GM12873 (cell line): ENCODE measurements around the gene ARHGAP45.

ENCODE experiments used
- TF ChIP-seq, protein P1 (sequence below): IDR thresholded peaks from 2 replicates; pipeline ENCODE4 v1.5.1; 2012; ENCODE audit warnings: low read depth, mild to moderate bottlenecking, moderate library complexity, low read length, control low read depth; ENCODE audit not compliant: insufficient read depth; ENCODE audit errors: missing control alignments

ARHGAP45 gene

DNA sequence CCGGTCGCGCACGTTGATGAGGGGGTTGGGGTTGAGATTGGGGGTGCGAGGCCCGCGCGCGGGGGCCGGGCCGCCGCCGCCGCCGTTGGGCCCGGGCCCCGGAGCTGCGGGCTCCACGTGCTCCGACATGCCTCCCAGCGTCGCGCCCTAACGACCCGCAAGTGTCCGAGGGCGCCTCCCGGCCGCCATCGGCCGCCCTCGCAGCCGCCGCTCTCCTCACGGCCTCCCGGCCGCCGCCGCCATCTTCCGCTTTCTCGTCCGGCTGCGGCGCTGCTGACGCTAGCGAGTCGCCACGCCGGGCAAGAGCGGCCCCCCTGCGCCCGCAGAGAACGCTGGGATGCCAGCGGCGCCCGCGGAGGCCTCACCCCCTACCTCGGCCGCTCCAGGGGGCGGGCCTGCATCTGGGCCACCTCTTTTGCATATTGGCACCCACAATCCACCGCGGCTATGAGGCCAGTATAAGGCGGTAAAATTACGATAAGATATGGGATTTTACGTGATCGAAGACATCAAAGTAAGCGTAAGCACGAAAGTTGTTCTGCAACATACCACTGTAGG lies 46.0 kb upstream of the ARHGAP45 start, which contains the start of gene TMEM259:
TMEM259 (minus strand) TSS at position 256 of the 558 bp plus-strand sequence; CDS start at position 129, 127 bp downstream.
- TF ChIP-seq, protein P1, sequence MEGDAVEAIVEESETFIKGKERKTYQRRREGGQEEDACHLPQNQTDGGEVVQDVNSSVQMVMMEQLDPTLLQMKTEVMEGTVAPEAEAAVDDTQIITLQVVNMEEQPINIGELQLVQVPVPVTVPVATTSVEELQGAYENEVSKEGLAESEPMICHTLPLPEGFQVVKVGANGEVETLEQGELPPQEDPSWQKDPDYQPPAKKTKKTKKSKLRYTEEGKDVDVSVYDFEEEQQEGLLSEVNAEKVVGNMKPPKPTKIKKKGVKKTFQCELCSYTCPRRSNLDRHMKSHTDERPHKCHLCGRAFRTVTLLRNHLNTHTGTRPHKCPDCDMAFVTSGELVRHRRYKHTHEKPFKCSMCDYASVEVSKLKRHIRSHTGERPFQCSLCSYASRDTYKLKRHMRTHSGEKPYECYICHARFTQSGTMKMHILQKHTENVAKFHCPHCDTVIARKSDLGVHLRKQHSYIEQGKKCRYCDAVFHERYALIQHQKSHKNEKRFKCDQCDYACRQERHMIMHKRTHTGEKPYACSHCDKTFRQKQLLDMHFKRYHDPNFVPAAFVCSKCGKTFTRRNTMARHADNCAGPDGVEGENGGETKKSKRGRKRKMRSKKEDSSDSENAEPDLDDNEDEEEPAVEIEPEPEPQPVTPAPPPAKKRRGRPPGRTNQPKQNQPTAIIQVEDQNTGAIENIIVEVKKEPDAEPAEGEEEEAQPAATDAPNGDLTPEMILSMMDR = no peak

DNA sequence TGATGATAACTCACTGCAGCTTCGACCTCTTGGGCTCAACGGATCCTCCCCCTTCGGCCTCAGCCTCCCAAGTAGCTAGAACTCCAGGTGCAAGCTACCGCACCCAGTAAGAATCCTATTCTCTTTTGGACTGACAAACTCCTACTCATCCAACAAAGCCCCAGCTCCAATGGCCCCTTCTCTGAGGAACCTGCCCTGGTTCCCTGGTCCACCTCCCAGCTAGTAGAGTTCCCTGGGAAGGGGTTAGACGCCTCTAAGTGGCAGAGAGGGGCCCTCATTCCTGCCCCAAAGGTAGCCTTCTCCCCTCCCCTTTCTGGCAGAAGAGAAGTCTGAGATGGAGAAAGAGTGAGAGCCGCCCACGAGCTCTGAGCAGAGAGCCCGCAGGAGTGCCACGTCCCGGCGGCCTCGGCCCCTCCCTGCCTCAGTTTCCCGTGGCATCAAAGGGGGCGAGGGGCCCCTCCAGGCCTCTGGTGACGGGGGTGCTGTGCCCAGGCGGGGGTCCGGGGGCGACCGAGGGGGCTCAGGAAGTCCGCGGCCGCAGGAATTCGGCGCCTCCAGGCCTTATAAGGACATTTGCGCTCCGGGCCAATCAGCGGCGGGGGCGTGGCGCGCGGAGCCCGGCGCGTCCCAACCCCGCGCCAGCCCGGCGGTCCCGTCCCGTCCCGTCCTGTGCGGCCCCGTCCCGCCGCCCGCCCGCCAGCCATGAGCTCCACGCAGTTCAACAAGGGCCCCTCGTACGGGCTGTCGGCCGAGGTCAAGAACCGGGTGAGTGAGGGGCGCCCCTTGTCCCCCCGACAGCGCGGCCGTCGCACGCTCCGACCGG lies 40.8 kb upstream of the ARHGAP45 start, which contains the start of gene CNN2:
CNN2 (plus strand) TSS at position 649 of the 823 bp plus-strand sequence; CDS start at position 703, 54 bp downstream.
- TF ChIP-seq, protein P1 = no peak

DNA sequence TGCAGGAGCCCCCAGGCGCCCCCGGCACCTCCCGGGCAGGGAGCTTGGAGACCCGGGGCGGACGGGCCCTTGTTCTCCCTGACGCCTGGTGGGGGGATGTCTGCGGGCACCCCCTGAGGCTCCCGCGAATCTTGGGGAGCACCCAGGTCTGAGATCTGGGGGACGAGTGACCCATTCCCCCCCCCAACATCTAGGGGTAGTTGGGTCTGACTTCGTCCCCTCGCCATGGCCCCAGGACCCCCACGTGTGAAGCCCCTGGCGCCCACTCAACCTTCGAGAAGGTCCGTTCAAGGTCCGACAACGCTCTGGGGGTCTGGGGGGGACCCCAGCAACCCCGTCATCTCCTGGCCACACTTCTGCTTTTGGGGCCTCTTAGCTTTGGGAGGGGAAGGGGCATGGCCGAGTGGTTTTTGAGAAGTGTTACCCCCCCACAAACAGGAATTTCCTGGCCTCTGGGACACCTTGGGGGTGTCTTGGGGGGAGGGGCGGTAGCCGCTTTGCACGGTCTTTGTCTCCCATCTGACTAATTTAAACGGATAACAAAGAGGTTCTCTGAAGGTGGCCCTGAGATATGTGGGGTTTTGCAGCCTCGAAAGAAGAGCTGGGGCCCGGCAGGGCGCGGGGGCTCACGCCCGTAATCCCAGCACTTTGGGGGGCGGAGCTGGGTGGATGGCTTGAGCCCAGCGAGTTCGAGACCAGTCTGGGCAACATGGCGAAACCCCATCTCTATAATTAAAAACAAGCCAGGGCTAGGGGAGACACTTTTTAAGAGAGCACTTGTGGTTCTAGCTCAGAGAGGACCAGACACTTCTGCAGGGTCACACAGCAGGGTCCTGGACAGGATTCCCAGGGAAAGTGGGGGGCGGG lies 40.0 kb upstream of the ARHGAP45 start:
- TF ChIP-seq, protein P1 = no peak

DNA sequence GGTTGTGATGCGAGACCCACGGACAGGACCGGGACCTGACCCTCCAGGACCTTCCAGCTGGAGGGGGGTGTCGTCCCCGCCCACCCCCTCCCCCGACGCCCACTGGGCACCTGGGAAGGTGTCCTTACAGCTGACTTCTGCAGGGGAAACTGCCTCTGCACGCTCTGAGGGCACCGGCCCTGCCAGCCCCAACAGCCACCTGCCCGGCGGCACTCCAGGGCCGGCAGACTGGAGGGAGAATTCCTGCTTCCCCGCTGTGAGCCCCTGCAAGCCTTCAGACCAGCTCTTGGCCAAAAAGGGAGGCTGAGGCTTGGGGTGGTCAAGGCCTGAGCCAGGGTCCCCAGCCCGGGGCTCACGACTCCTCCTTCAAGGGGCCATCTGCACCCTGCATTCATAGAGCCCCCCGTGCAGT lies 39.3 kb upstream of the ARHGAP45 start:
- TF ChIP-seq, protein P1 = no peak

DNA sequence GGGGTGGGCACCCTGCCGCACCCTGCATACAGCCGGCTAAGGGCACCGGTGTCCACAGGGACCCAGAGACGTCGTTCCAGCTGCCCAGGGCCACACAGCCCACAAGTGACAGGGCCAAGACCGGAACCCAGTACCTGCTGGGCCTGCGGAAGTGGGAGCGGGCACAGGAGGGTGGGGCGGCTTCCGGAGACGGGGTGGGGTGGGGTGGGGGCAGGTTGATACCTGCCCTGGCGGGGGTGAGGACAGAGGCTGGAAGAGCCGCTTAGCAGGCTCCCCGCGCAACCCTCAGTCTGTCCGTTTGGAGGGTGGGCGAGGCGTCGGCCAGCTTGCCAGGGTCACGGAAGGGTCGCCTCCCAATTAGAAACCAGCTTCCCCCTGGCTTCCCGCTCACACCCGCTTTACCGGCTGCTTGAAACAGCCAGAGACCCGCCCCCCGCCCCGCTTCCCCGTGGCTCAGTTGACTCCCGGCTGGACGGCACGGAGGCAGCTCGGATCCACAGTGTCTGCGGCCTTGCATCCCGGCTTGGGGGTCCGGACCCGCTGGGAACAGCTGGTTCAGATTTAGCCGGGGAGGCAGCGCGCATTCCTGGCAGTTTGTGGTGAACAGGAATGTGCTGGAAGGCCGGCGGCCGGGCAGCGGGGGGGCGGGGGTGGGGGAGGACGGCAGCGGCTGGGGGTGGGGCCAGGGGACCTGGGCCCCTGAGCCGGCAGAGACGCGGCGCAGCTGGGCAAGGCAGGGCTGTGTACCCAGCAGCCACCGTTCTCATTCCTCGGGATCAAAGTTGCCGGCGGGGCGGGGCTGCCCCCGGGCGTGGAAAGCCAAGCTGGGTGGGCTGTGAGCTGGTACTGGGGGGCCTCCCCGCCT lies 38.7 kb upstream of the ARHGAP45 start:
- TF ChIP-seq, protein P1 = no peak

DNA sequence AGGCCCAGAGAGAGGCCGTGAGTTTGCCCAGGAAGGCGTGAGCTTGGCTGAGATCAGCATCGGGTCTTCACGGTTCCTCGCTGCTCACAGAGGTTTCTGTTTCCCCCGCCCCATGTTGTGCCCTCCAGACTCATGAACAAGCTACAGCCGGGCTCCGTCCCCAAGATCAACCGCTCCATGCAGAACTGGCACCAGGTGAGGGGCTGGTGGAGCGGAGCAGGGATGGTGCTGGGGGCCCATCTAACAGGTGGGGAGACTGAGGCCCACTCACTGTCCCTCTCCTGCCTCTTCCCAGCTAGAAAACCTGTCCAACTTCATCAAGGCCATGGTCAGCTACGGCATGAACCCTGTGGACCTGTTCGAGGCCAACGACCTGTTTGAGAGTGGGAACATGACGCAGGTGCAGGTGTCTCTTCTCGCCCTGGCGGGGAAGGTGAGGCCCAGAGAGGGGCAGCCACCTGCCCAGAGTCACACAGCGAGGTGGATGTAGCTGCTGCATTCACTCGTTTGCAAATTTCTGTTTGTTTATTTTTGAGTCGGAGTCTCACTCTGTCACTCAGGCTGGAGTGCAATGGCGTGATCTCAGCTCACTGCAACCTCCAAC lies 34.6 kb upstream of the ARHGAP45 start:
- TF ChIP-seq, protein P1 = no peak
